ENCODE measurements around the gene AFF3. TPM values are rescaled to one million over a fixed set of nuclear protein-coding genes. Genes with fewer than 3 reads are reported as not detected.
"Not testable (repeated sequence)": the region's sequence is repeated elsewhere in the genome, so short reads cannot be mapped to it uniquely, and the experiment has no call there.

The AFF3 gene
- total RNA-seq, 1 experiment from 2014 or later: 0.42 TPM

- BruUV-seq (replicated peaks): no TSS peak
- no peaks in the 10 kb centered on the region for H3K27me3 Mint-ChIP-seq (ENCODE audit: insufficient read depth, unreplicated experiment)
Measured at GRCh38 chr2:99743146-99743545, 399.2 kb downstream of the AFF3 start.

GRCh38 chr2:99737537-99737936 lies 404.9 kb downstream of the AFF3 start:
- POLR2A ChIA-PET: interaction anchor here (0.7 kb wide), 1 partner anchor 14 kb away, joined by 3 read pairs; no protein-coding TSS in a partner anchor
- H3K36me3 Mint-ChIP-seq (ENCODE audit: insufficient read depth, unreplicated experiment): no peaks in the 10 kb centered on the region

More at GRCh38 chr2:99743146-99743545, 399.2 kb downstream of the AFF3 start:
- TF ChIP-seq CTCF (IDR thresholded peaks at IDR 0.05; ENCODE audit: unreplicated experiment): no peak
- DNase-seq (ENCODE audit: unreplicated experiment): no peak
- intact Hi-C loops (cut with micrococcal nuclease): no loop called here
- Mint-ChIP-seq H3K4me1 (ENCODE audit: insufficient read depth, unreplicated experiment) (peaks cover under 1% of the 10 kb centered on the region), H3K36me3 (ENCODE audit: insufficient read depth, unreplicated experiment) (no peaks in the 10 kb centered on the region), H3K9me3 (ENCODE audit: unreplicated experiment) (no peaks in the 10 kb centered on the region), H3K27ac (ENCODE audit: low read depth, unreplicated experiment) (no peak overlapping the region), H3K4me3 (ENCODE audit: unreplicated experiment) (no peak overlapping the region)
- CTCF ChIA-PET: no interaction called here
- POLR2A ChIA-PET: no interaction called here

GRCh38 chr2:99735753-99736152 lies 406.6 kb downstream of the AFF3 start:
- no peak for TF ChIP-seq CTCF (IDR thresholded peaks at IDR 0.05; ENCODE audit: unreplicated experiment)
- no peaks in the 10 kb centered on the region for H3K36me3 Mint-ChIP-seq (ENCODE audit: insufficient read depth, unreplicated experiment)
- intact Hi-C loops (cut with micrococcal nuclease): no loop called here
- POLR2A ChIA-PET: no interaction called here
- no TSS peak for BruUV-seq (replicated peaks)
- no peak for DNase-seq (ENCODE audit: unreplicated experiment)
- no peaks in the 10 kb centered on the region for H3K4me1 Mint-ChIP-seq (ENCODE audit: insufficient read depth, unreplicated experiment)
- no peak overlapping the region for H3K4me3 Mint-ChIP-seq (ENCODE audit: unreplicated experiment)
- H3K27ac Mint-ChIP-seq (ENCODE audit: low read depth, unreplicated experiment): no peak overlapping the region
- CTCF ChIA-PET: interaction anchor here (1.0 kb wide), 1 partner anchor 178 kb away, joined by 3 read pairs; no protein-coding TSS in a partner anchor
- no peaks in the 10 kb centered on the region for H3K9me3 Mint-ChIP-seq (ENCODE audit: unreplicated experiment)
- no peaks in the 10 kb centered on the region for H3K27me3 Mint-ChIP-seq (ENCODE audit: insufficient read depth, unreplicated experiment)

More at GRCh38 chr2:99737537-99737936, 404.9 kb downstream of the AFF3 start:
- CTCF ChIA-PET: interaction anchor here (0.6 kb wide), 1 partner anchor 250 kb away, joined by 3 read pairs; no protein-coding TSS in a partner anchor
- Mint-ChIP-seq H3K4me3 (ENCODE audit: unreplicated experiment) (no peak overlapping the region), H3K27ac (ENCODE audit: low read depth, unreplicated experiment) (no peak overlapping the region), H3K9me3 (ENCODE audit: unreplicated experiment) (no peaks in the 10 kb centered on the region), H3K4me1 (ENCODE audit: insufficient read depth, unreplicated experiment) (no peaks in the 10 kb centered on the region), H3K27me3 (ENCODE audit: insufficient read depth, unreplicated experiment) (no peaks in the 10 kb centered on the region)
- intact Hi-C loops (cut with micrococcal nuclease): no loop called here
- DNase-seq (ENCODE audit: unreplicated experiment): no peak
- no peak for TF ChIP-seq CTCF (IDR thresholded peaks at IDR 0.05; ENCODE audit: unreplicated experiment)
- BruUV-seq (replicated peaks): no TSS peak

- peak; percentile 6 for DNase-seq (ENCODE audit: unreplicated experiment)
- H3K36me3 Mint-ChIP-seq (ENCODE audit: insufficient read depth, unreplicated experiment); H3K4me1 Mint-ChIP-seq (ENCODE audit: insufficient read depth, unreplicated experiment); BruUV-seq (replicated peaks); H3K27me3 Mint-ChIP-seq (ENCODE audit: insufficient read depth, unreplicated experiment); intact Hi-C loops (cut with micrococcal nuclease); H3K27ac Mint-ChIP-seq (ENCODE audit: low read depth, unreplicated experiment); POLR2A ChIA-PET; H3K4me3 Mint-ChIP-seq (ENCODE audit: unreplicated experiment); H3K9me3 Mint-ChIP-seq (ENCODE audit: unreplicated experiment): not testable (repeated sequence)
- CTCF ChIA-PET: interaction anchor here (1.0 kb wide), 1 partner anchor 177 kb away, joined by 3 read pairs; no protein-coding TSS in a partner anchor
Measured at GRCh38 chr2:99735314-99735713, 407.1 kb downstream of the AFF3 start.

GRCh38 chr2:99734236-99734635 lies 408.2 kb downstream of the AFF3 start:
- no peak for TF ChIP-seq CTCF (IDR thresholded peaks at IDR 0.05; ENCODE audit: unreplicated experiment)
- H3K4me3 Mint-ChIP-seq (ENCODE audit: unreplicated experiment): no peak overlapping the region
- no peaks in the 10 kb centered on the region for H3K9me3 Mint-ChIP-seq (ENCODE audit: unreplicated experiment)
- no peak overlapping the region for H3K27ac Mint-ChIP-seq (ENCODE audit: low read depth, unreplicated experiment)
- POLR2A ChIA-PET: no interaction called here
- H3K27me3 Mint-ChIP-seq (ENCODE audit: insufficient read depth, unreplicated experiment): no peaks in the 10 kb centered on the region
- intact Hi-C loops (cut with micrococcal nuclease): no loop called here
- H3K36me3 Mint-ChIP-seq (ENCODE audit: insufficient read depth, unreplicated experiment): no peaks in the 10 kb centered on the region
- H3K4me1 Mint-ChIP-seq (ENCODE audit: insufficient read depth, unreplicated experiment): no peaks in the 10 kb centered on the region
- no TSS peak for BruUV-seq (replicated peaks)
- DNase-seq (ENCODE audit: unreplicated experiment): no peak
- CTCF ChIA-PET: no interaction called here
